Effector memory CD4-positive, alpha-beta T cell (primary cell): ENCODE measurements around the gene HPCAL1.

Source experiments
- DNase-seq, 3 donors: peaks; one replicate each; pipeline ENCODE4 v3.0.0-alpha.2; 2020
- H3K27ac ChIP-seq: 2 replicates; pipeline ENCODE4 v1.7.0; 2013; ENCODE audit warnings: mild to moderate bottlenecking, low read length, moderate library complexity; ENCODE audit not compliant: insufficient read depth, poor library complexity, severe bottlenecking
- H3K27me3 ChIP-seq: replicated peaks from 2 replicates; pipeline ENCODE4 v1.7.0; 2013; ENCODE audit warnings: mild to moderate bottlenecking, low read length; ENCODE audit not compliant: insufficient read depth, control insufficient read depth, poor library complexity, severe bottlenecking
- H3K36me3 ChIP-seq: 2 replicates; pipeline ENCODE4 v1.7.0; 2013; ENCODE audit warnings: mild to moderate bottlenecking, low read length, moderate library complexity; ENCODE audit not compliant: control insufficient read depth, insufficient read depth
- H3K4me1 ChIP-seq: 2 replicates; pipeline ENCODE4 v1.7.0; 2013; ENCODE audit warnings: low read length, mild to moderate bottlenecking; ENCODE audit not compliant: control insufficient read depth, insufficient read depth, poor library complexity, severe bottlenecking
- H3K4me3 ChIP-seq: 2 replicates; pipeline ENCODE4 v1.7.0; 2013; ENCODE audit warnings: low read length, low read depth, mild to moderate bottlenecking; ENCODE audit not compliant: insufficient read depth, poor library complexity, severe bottlenecking
- H3K9me3 ChIP-seq: 2 replicates; pipeline ENCODE4 v1.7.0; 2013; ENCODE audit warnings: mild to moderate bottlenecking, low read length, moderate library complexity; ENCODE audit not compliant: control insufficient read depth

The HPCAL1 gene

DNA sequence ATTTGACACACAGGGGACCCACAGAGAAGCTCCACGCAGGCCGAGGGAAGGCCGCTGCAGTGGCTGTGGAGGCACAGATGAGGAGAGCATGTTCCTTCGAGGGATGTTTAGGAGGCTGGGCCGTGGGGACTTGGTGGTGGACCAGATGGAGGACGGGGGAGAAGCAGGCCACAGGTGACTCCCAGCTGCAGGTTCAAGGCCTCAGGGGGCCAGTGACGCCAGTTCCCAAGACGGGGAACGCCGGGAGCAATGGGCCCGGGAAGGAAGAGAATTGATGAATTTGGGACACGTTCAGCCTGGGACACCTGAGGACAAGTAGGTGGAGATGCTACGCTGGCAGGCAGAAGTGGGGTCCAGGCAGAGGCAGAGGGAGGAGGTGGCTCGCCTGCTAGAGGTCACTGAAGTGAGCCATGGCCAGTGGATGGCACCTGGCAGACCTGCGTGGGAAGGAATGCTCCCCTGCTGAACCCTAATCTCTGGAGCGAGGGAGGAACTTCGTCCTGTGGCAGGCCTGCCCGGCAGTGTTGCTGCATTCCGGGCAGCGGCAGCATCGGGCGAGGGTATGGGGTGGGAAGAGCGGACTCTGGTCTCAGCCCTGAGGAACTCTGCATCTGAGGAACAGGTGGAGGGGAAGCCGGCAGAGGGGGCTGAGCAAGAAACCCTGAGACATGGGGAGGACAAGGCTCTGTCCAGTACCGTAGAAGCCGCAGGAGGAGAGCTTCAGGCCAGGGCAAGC, 25.2 kb upstream of the HPCAL1 start:
- peaks cover 3% of the 10 kb centered on the region for H3K4me1 ChIP-seq
- H3K4me3 ChIP-seq: no peak overlapping the region
- H3K27ac ChIP-seq: no peak overlapping the region
- DNase-seq: no peak
- no peaks in the 10 kb centered on the region for H3K9me3 ChIP-seq
- H3K36me3 ChIP-seq: no peaks in the 10 kb centered on the region
- no peaks in the 10 kb centered on the region for H3K27me3 ChIP-seq

GRCh38 chr2:10278029-10278762, 24.5 kb upstream of the HPCAL1 start:
- no peak overlapping the region for H3K4me3 ChIP-seq
- H3K27me3 ChIP-seq: no peaks in the 10 kb centered on the region
- no peak for DNase-seq
- H3K9me3 ChIP-seq: no peaks in the 10 kb centered on the region
- peaks cover 3% of the 10 kb centered on the region for H3K4me1 ChIP-seq
- no peak overlapping the region for H3K27ac ChIP-seq
- no peaks in the 10 kb centered on the region for H3K36me3 ChIP-seq

- DNase-seq: no peak
- H3K9me3 ChIP-seq: no peaks in the 10 kb centered on the region
- peaks cover 3% of the 10 kb centered on the region for H3K4me1 ChIP-seq
- H3K4me3 ChIP-seq: no peak overlapping the region
- H3K27me3 ChIP-seq: no peaks in the 10 kb centered on the region
- H3K36me3 ChIP-seq: no peaks in the 10 kb centered on the region
- no peak overlapping the region for H3K27ac ChIP-seq
Observed at GRCh38 chr2:10278763-10279471, 23.8 kb upstream of the HPCAL1 start.

DNA sequence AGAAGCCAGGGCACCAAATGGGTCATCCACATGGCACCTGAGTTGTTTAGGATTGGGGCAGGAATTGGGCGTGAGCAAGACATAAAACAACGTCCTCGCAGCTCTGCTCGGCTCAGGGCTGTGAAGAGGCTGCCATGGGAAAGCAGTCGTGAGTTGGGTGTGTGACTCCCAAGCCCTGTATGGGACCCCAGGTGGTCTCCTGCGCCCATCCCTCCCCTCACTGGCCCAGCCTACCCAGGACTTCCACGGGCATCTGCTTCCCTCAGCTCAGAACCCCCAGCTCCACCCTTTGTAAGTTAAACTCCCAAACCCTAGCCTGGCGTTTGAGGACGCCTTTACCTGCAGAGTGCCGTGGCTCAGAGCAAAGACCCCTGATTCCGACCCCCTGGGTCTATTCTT, 23.2 kb upstream of the HPCAL1 start:
- Histone ChIP-seq H3K9me3 (no peaks in the 10 kb centered on the region), H3K4me3 (no peak overlapping the region), H3K27ac (no peak overlapping the region), H3K36me3 (no peaks in the 10 kb centered on the region), H3K4me1 (peaks cover 3% of the 10 kb centered on the region), H3K27me3 (no peaks in the 10 kb centered on the region)
- DNase-seq: no peak

- no peak for DNase-seq
- no peak overlapping the region for H3K4me3 ChIP-seq
- peaks cover 3% of the 10 kb centered on the region for H3K4me1 ChIP-seq
- no peaks in the 10 kb centered on the region for H3K27me3 ChIP-seq
- H3K9me3 ChIP-seq: no peaks in the 10 kb centered on the region
- H3K27ac ChIP-seq: no peak overlapping the region
- H3K36me3 ChIP-seq: no peaks in the 10 kb centered on the region
Observed at GRCh38 chr2:10279946-10280463, 22.7 kb upstream of the HPCAL1 start.

DNA sequence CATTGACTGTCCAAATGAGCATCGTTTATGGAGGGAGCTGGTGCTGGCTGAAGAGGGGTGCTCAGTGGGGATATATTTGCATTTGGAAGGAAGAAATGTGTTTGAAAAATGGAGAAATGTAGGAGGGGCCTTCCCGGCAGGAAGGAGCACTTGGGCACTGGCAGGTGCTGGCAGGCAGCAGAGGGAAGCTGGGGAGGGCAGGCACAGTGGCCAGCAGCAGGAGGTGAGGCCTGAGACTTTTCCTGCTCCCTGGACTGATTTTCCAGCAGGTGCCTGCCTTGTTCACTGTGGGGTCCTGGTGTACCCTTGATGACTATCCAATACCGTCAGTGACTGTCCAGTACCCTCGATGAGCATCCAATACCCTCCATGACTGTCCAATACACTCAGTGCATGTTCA, 20.8 kb upstream of the HPCAL1 start:
- Histone ChIP-seq H3K27ac (no peak overlapping the region), H3K36me3 (no peaks in the 10 kb centered on the region), H3K4me3 (no peak overlapping the region), H3K27me3 (no peaks in the 10 kb centered on the region), H3K9me3 (no peaks in the 10 kb centered on the region), H3K4me1 (peaks cover 3% of the 10 kb centered on the region)
- DNase-seq: no peak

GRCh38 chr2:10282611-10283105, 20.0 kb upstream of the HPCAL1 start:
- H3K4me3 ChIP-seq: no peak overlapping the region
- no peaks in the 10 kb centered on the region for H3K9me3 ChIP-seq
- H3K4me1 ChIP-seq: peaks cover 3% of the 10 kb centered on the region
- no peak for DNase-seq
- no peak overlapping the region for H3K27ac ChIP-seq
- H3K36me3 ChIP-seq: no peaks in the 10 kb centered on the region
- H3K27me3 ChIP-seq: no peaks in the 10 kb centered on the region

GRCh38 chr2:10283106-10284062, 19.3 kb upstream of the HPCAL1 start:
- no peak for DNase-seq
- no peaks in the 10 kb centered on the region for H3K36me3 ChIP-seq
- H3K4me3 ChIP-seq: no peak overlapping the region
- no peak overlapping the region for H3K27ac ChIP-seq
- no peaks in the 10 kb centered on the region for H3K4me1 ChIP-seq
- no peaks in the 10 kb centered on the region for H3K9me3 ChIP-seq
- no peaks in the 10 kb centered on the region for H3K27me3 ChIP-seq

DNA sequence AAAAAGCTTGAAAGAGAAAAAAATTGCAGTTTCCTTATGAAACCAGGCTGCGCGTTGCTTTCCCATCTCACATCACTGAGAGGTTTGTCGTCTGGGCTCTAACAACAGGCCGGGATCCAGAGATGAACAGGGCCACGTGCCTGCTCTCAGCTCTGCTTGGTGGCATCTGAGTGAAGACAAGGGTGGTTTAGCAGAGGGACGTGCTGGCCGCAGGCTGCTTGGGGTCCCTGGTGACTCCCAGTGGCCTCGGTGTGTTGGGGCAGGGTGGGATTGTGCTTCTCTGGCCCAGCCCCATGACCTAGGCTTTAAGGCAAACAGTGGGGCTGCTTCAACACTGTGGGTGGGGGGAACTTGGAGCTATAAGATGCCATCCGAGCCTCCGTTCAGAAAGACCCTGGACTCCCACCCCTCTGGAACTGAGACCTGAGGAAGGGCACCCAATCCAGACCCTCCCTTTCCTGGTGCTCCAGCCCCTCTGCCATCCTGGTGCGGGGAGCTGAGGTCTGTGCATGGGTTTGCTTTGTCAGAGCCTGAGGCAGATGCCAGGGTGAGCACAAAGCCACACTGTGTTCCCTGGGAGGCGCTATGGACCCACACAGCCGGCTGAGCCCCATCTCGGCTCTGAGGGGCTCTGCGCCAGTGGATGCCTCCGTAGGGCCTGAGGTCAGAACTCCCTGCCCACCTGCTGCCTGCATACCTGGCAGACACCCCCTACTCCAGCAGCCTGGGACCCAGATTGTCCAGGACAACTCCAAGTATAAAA, 18.4 kb upstream of the HPCAL1 start:
- DNase-seq: no peak
- H3K36me3 ChIP-seq: no peaks in the 10 kb centered on the region
- no peaks in the 10 kb centered on the region for H3K27me3 ChIP-seq
- H3K4me1 ChIP-seq: no peaks in the 10 kb centered on the region
- H3K9me3 ChIP-seq: no peaks in the 10 kb centered on the region
- H3K27ac ChIP-seq: no peak overlapping the region
- H3K4me3 ChIP-seq: no peak overlapping the region
